Activated CD4-positive, alpha-beta memory T cell treated with anti-CD3 and anti-CD28 coated beads for 36 hours (primary cell): ENCODE measurements around the gene PTPRN2. TPM values are rescaled to one million over a fixed set of nuclear protein-coding genes. Genes with fewer than 3 reads are reported as not detected.

Experiments used
- CTCF ChIA-PET: fragments of 350-600 bp; sonication (Branson Sonifier 250); formaldehyde crosslinking; loops from one replicate; lab custom pipeline; 2021; ENCODE audit warnings: antibody characterized with exemption, inconsistent platforms; lab: Charles Lee
- POLR2A ChIA-PET: fragments of 350-600 bp; sonication (Branson Sonifier 250); formaldehyde crosslinking; loops from one replicate; lab custom pipeline; 2021; ENCODE audit warnings: antibody characterized with exemption; lab: Charles Lee
- DNase-seq: peaks from one replicate; pipeline ENCODE4 v3.0.0-alpha.2; 2020
- H3K27ac Mint-ChIP-seq: one replicate; pipeline ENCODE4 v1.8.0; 2021; ENCODE audit warnings: mixed read lengths
- H3K27me3 Mint-ChIP-seq: one replicate; pipeline ENCODE4 v1.8.0; 2021; ENCODE audit warnings: mixed read lengths
- H3K36me3 Mint-ChIP-seq: one replicate; pipeline ENCODE4 v1.8.0; 2021; ENCODE audit warnings: mixed read lengths
- H3K4me1 Mint-ChIP-seq: one replicate; pipeline ENCODE4 v1.8.0; 2021; ENCODE audit warnings: low read depth, mixed read lengths
- H3K4me3 Mint-ChIP-seq: one replicate; pipeline ENCODE4 v1.8.0; 2021; ENCODE audit warnings: mild to moderate bottlenecking, mixed read lengths
- H3K9me3 Mint-ChIP-seq: one replicate; pipeline ENCODE4 v1.8.0; 2021; ENCODE audit warnings: mixed read lengths
- intact Hi-C: fragments of 100-400 bp; cut with micrococcal nuclease; formaldehyde crosslinking; loops from one replicate; pipeline ENCODE4 v1.15.1; 2023
- total RNA-seq, 2 experiments: library from RNA; stranded (reverse); gene quantifications; one replicate each; pipeline ENCODE4 v1.2.3, GENCODE V29; 2021

PTPRN2 gene
- total RNA-seq, 2 experiments from 2014 or later, result 0.51 to 0.64 TPM

DNA sequence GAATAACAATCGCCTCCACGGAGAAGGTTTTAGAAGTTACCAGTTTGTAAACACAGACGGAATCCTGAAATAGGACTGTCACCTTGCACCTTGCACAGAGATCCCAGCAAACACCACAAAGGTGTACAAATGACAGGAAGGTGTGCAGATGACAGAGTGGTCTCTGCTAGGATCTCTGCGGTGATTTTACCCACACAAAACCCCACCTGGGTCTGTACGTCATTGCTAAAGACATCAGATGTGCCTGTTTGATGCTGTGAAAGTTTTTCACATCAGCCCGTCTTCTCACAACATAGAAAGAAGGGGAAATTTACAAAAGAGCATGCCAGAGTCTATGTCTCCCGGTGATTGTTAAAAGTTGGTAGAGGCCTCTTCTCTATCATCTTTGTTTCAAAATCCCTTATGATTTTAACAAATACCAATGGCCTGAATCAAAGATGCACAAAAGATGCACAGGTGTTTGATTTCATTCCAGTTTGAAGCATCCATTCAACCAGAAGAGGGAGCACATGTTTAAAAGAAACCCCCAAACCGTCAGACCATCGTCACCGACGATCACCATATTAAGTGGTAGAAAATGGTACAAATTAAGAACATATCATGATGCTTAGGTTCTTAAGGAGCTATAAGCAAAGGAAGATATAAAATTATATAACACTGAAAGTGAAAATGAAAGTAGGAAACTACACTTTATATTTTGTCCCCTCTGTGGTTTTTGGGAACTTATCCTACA, 576.5 kb downstream of the PTPRN2 start:
- ChIA-PET CTCF (no interaction called here), POLR2A (no interaction called here)
- intact Hi-C loops, result no loop called here
- DNase-seq, result no peak
- H3K9me3 Mint-ChIP-seq, result no peaks in the 10 kb centered on the region
- no peak overlapping the region for H3K4me3 Mint-ChIP-seq
- no peaks in the 10 kb centered on the region for H3K27me3 Mint-ChIP-seq
- no peak overlapping the region for H3K27ac Mint-ChIP-seq
- H3K4me1 Mint-ChIP-seq, result peaks cover 14% of the 10 kb centered on the region
- no peaks in the 10 kb centered on the region for H3K36me3 Mint-ChIP-seq

GRCh38 chr7:158009886-158010285, 577.7 kb downstream of the PTPRN2 start:
- H3K9me3 Mint-ChIP-seq, result no peaks in the 10 kb centered on the region
- intact Hi-C loops, result no loop called here

DNA sequence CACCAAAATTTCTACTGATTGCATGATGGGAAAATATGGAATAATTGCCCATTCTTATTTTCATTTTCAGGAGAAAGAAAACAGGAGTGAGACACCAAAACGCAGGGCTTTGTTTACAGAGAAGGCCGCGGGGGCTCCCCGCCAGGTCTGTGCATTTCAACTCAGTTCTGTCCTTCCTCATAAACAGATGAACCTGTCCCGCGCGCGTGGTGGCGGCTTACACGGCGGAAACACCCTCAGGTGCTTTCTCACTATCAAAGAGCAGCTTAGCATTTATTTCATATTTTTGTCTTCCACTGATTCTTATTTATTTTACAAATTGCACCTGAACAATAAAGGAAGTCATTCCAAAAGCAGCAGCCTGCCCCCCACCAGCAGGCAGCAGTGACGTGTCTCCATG, 579.4 kb downstream of the PTPRN2 start:
- no peaks in the 10 kb centered on the region for H3K9me3 Mint-ChIP-seq
- no peak overlapping the region for H3K4me3 Mint-ChIP-seq
- H3K36me3 Mint-ChIP-seq, result no peaks in the 10 kb centered on the region
- peaks cover 14% of the 10 kb centered on the region for H3K4me1 Mint-ChIP-seq
- H3K27ac Mint-ChIP-seq, result no peak overlapping the region
- intact Hi-C loops, result no loop called here
- no peak for DNase-seq
- POLR2A ChIA-PET, result no interaction called here
- H3K27me3 Mint-ChIP-seq, result no peaks in the 10 kb centered on the region
- CTCF ChIA-PET, result no interaction called here

More at GRCh38 chr7:158009886-158010285, 577.7 kb downstream of the PTPRN2 start:
- CTCF ChIA-PET, result no interaction called here
- POLR2A ChIA-PET, result no interaction called here
- DNase-seq, result no peak
- Mint-ChIP-seq H3K36me3 (no peaks in the 10 kb centered on the region), H3K27me3 (no peaks in the 10 kb centered on the region), H3K4me1 (peaks cover 14% of the 10 kb centered on the region), H3K27ac (no peak overlapping the region), H3K4me3 (no peak overlapping the region)

- POLR2A ChIA-PET, result no interaction called here
Observed at GRCh38 chr7:158007697-158008257, 579.8 kb downstream of the PTPRN2 start.

DNA sequence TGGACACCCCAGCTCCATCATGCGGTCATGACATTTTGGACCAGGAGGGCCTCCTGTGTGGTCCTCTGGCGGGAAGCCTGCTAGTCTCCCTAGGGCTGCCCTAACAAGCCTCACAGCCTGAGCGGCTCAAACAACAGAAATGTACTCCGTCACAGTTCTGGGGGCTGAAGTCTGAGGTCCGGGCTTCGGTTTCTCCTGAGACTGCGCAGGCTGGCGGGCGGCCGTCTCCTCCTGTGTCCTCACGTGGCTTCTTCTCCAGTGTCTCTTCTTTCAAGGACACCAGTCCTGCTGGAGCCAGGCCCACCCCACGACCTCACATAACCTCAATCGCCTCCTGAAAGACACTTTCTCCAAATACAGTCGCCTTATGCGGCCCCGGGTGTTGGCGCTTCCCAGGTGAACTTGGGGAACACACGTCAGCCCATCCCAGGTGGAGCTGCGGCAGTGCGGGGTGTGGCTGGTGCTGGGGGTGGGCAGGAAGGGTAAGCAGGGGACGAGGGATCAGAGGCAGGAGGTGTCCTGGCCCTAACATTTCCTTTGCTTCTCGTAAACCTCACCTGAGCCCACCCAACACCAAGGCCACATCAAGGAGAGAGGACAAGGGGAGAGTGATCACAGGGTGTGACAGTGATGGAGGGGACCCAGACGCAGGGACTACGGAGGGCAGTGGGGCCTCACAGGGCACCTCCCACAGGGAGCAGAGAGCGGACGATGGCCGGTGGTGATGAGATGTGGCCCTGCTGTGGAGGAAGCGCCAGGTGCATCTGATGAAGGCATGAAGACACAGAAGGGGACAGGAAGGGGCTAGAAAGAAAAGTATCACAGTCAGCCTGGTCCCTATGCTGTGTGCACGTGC, 580.6 kb downstream of the PTPRN2 start:
- ChIA-PET CTCF (no interaction called here), POLR2A (no interaction called here)
- H3K27ac Mint-ChIP-seq, result no peak overlapping the region
- no peak for DNase-seq
- no peaks in the 10 kb centered on the region for H3K36me3 Mint-ChIP-seq
- H3K9me3 Mint-ChIP-seq, result no peaks in the 10 kb centered on the region
- no peak overlapping the region for H3K4me3 Mint-ChIP-seq
- peaks cover 12% of the 10 kb centered on the region for H3K4me1 Mint-ChIP-seq
- intact Hi-C loops, result no loop called here
- H3K27me3 Mint-ChIP-seq, result no peaks in the 10 kb centered on the region

More at GRCh38 chr7:158007697-158008257, 579.8 kb downstream of the PTPRN2 start:
- no peak for DNase-seq
- no peaks in the 10 kb centered on the region for H3K27me3 Mint-ChIP-seq
- H3K4me1 Mint-ChIP-seq, result peaks cover 14% of the 10 kb centered on the region
- intact Hi-C loops, result no loop called here
- no peak overlapping the region for H3K27ac Mint-ChIP-seq
- CTCF ChIA-PET, result no interaction called here
- H3K36me3 Mint-ChIP-seq, result no peaks in the 10 kb centered on the region
- no peak overlapping the region for H3K4me3 Mint-ChIP-seq
- H3K9me3 Mint-ChIP-seq, result no peaks in the 10 kb centered on the region

- CTCF ChIA-PET, result no interaction called here
- intact Hi-C loops, result no loop called here
Observed at GRCh38 chr7:158005531-158005930, 582.1 kb downstream of the PTPRN2 start.

DNA sequence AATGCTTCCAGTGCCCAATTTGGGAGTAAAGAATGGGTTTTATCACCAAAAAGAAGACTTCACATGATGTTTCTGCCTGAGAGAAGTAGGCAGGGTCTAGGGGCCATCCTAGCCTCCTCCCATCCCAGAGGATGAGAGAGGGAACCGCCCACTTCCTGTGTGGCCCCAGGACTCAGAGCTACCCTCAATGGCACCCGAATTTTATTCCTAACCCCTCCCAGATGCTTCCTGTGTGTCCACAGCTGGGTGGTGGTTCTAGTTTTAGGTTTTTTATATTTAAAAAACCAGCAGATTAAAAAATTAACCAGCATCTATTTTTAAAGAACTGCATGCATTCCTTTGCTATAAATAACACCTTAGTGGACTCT, 583.5 kb downstream of the PTPRN2 start:
- Mint-ChIP-seq H3K4me3 (no peak overlapping the region), H3K36me3 (no peaks in the 10 kb centered on the region), H3K27me3 (peaks cover 4% of the 10 kb centered on the region), H3K9me3 (no peaks in the 10 kb centered on the region), H3K4me1 (no peaks in the 10 kb centered on the region), H3K27ac (no peak overlapping the region)
- ChIA-PET POLR2A (no interaction called here), CTCF (no interaction called here)
- intact Hi-C loops, result no loop called here
- DNase-seq, result no peak

More at GRCh38 chr7:158005531-158005930, 582.1 kb downstream of the PTPRN2 start:
- peaks cover 4% of the 10 kb centered on the region for H3K27me3 Mint-ChIP-seq
- no peak for DNase-seq
- H3K4me3 Mint-ChIP-seq, result no peak overlapping the region
- POLR2A ChIA-PET, result no interaction called here
- H3K36me3 Mint-ChIP-seq, result no peaks in the 10 kb centered on the region
- no peaks in the 10 kb centered on the region for H3K9me3 Mint-ChIP-seq
- H3K4me1 Mint-ChIP-seq, result no peaks in the 10 kb centered on the region
- no peak overlapping the region for H3K27ac Mint-ChIP-seq

- no peak overlapping the region for H3K4me3 Mint-ChIP-seq
- intact Hi-C loops, result no loop called here
Observed at GRCh38 chr7:158003441-158004122, 584.0 kb downstream of the PTPRN2 start.

DNA sequence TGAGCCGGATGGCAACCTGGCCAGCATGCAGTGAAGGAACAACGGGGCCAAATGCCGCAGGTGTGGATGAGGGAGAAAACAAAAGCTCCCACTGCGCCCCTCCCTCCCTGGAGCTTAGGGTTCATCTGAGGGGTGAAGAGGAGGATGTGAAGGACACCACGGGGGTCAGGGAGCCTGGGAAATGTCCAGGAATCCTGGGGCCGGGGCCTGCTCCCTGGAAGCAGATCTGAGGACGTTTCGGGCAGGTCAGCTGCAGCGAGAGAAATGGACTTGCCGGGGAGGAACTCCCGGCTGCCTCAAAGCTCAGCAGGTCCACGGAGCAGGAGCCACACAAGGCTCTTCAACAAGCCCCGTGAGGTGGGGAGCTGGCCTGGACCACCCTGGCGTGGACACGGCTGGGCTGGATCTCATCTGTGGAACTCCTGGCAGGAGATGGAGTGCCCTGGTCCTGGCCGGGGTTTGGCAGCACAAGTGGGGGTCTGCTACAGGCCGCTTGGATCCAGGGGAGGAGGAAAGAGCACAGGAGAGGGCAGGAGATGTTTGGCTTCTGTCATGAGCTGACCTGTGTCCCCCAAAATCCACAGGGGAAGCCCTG, 585.0 kb downstream of the PTPRN2 start:
- POLR2A ChIA-PET, result no interaction called here
- Mint-ChIP-seq H3K4me3 (no peak overlapping the region), H3K9me3 (no peaks in the 10 kb centered on the region), H3K27ac (no peak overlapping the region), H3K4me1 (no peaks in the 10 kb centered on the region), H3K27me3 (peaks cover 4% of the 10 kb centered on the region), H3K36me3 (no peaks in the 10 kb centered on the region)
- intact Hi-C loops, result no loop called here
- CTCF ChIA-PET, result no interaction called here
- DNase-seq, result no peak

More at GRCh38 chr7:158003441-158004122, 584.0 kb downstream of the PTPRN2 start:
- ChIA-PET POLR2A (no interaction called here), CTCF (no interaction called here)
- Mint-ChIP-seq H3K27me3 (peaks cover 4% of the 10 kb centered on the region), H3K36me3 (no peaks in the 10 kb centered on the region), H3K4me1 (no peaks in the 10 kb centered on the region), H3K27ac (no peak overlapping the region), H3K9me3 (no peaks in the 10 kb centered on the region)
- DNase-seq, result no peak

DNA sequence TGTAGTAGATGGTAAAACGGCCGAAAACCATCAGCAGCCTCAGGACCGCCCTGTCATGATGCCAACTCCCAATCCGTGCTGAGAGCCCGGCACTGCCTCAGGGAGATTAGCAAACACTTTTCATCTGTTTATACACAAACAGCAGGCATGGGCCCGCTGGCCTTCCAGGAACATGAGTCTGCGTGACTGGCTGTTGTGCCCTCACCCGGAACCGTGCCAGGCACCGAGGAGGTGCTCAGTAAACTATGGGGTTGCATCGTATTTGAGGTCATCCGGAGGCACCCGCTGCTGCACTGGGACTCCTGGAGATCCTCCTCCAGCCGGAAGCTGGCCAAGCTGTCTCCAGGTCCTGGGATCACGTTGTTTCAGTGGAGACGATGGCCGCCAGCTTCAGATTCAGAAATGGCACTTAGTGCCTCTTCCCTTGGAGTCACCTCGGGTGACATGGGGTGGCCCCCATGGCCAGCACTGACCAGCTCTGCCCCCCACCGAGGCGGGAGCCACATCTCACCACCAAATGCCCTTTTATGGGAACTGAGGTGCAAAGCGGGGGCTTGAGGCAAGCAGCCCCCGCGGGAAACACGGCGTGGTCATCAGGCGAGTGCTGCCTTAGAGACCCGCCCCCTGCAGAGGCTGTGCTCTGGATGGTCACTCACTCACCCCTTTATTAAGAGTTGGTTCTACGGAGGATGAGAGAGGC, 585.9 kb downstream of the PTPRN2 start:
- ChIA-PET POLR2A (no interaction called here), CTCF (no interaction called here)
- Mint-ChIP-seq H3K36me3 (no peaks in the 10 kb centered on the region), H3K4me1 (no peaks in the 10 kb centered on the region), H3K27me3 (peaks cover 4% of the 10 kb centered on the region), H3K27ac (no peak overlapping the region), H3K4me3 (no peak overlapping the region), H3K9me3 (no peaks in the 10 kb centered on the region)
- DNase-seq, result no peak
- intact Hi-C loops, result no loop called here

DNA sequence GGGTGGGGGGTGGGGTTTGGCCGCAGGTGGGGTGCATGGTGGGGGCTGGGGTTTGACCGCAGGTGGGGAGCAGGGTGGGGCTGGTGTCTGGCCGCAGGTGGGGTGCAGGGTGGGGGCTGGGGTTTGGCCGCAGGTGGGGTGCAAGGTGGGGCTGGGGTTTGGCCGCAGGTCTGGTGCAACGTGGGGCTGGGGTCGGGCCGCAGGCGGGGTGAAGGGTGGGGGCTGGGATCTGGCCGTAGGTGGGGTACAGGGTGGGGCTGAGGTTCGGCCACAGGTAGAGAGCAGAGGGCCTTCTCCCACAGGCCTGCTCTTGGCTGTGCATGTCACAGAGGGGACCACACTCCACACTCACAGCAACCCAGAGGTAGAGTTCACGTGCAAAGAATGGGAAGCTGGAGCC, 586.6 kb downstream of the PTPRN2 start:
- Mint-ChIP-seq H3K4me1 (no peaks in the 10 kb centered on the region), H3K27ac (no peak overlapping the region), H3K27me3 (peaks cover 4% of the 10 kb centered on the region), H3K9me3 (no peaks in the 10 kb centered on the region), H3K4me3 (no peak overlapping the region), H3K36me3 (no peaks in the 10 kb centered on the region)
- no peak for DNase-seq
- ChIA-PET CTCF (no interaction called here), POLR2A (no interaction called here)
- intact Hi-C loops, result no loop called here
